Psoas muscle (tissue), 8 donors: ENCODE results near the gene ZNF106. TPM values are rescaled to one million over a fixed set of nuclear protein-coding genes. Genes with fewer than 3 reads are reported as not detected.
A peak's percentile ranks its signal among the peaks of the same experiment; 100 is the strongest.

ENCODE experiments used
- ATAC-seq, 4 donors: fragments of 200-7000 bp; cut with Tn5 transposase; one replicate each; pipeline ENCODE4 v1.9.1; 2020; ENCODE audit warnings: moderate library complexity in 3 of 4, mild to moderate bottlenecking in 2 of 4
- DNase-seq, 2 donors: peaks; one replicate each; pipeline ENCODE4 v3.0.0-alpha.2; 2020
- H3K27ac ChIP-seq: fragments of 200-600 bp; one replicate; pipeline ENCODE4 v1.8.0; 2022
- H3K27me3 ChIP-seq, 3 donors: fragments of 200-600 bp in 1 of 3; one replicate each; pipeline versions ENCODE4 v1.6.1 to v1.8.0; 2013 to 2022; ENCODE audit warnings: low read length in 2 of 3, mild to moderate bottlenecking in 2 of 3, moderate library complexity in 1 of 3; ENCODE audit not compliant: insufficient read depth in 3 of 3
- H3K36me3 ChIP-seq, 2 donors: fragments of 200-600 bp in 1 of 2; one replicate each; pipeline versions ENCODE4 v1.6.1 to v1.8.0; 2013 to 2022; ENCODE audit warnings: low read depth in 1 of 2, mild to moderate bottlenecking in 1 of 2, moderate library complexity in 1 of 2; ENCODE audit not compliant: insufficient read depth in 1 of 2
- H3K4me1 ChIP-seq: fragments of 200-600 bp; one replicate; pipeline ENCODE4 v1.8.0; 2022
- H3K4me3 ChIP-seq: fragments of 200-600 bp; one replicate; pipeline ENCODE4 v1.8.0; 2022; ENCODE audit warnings: mild to moderate bottlenecking
- H3K9me3 ChIP-seq: fragments of 200-600 bp; one replicate; pipeline ENCODE4 v1.8.0; 2022
- CTCF ChIP-seq: fragments of 200-600 bp; IDR thresholded peaks from one replicate; pipeline ENCODE4 v1.8.0; 2022; ENCODE audit warnings: antibody characterized with exemption
- WGBS, 3 donors: extraction: QIAGEN DNeasy Blood & Tissue Kit; methylation state at CpG; one replicate each; pipeline versions ENCODE4 v1.1.6 to v1.1.7; 2013; 5-methylcytosine and 5-hydroxymethylcytosine counted together
- intact Hi-C, 2 donors: fragments of 100-400 bp; cut with DNase I; formaldehyde crosslinking; loops; one replicate each; pipeline versions ENCODE4 v1.11.0 to v1.14.2; 2022
- polyA plus RNA-seq, 3 donors: library from polyadenylated mRNA; stranded (reverse); fragments of 200-250 nt; gene quantifications; one replicate each; pipeline ENCODE4 v1.2.3, GENCODE V29; 2013
- total RNA-seq, 4 donors: library from RNA; stranded (reverse); fragmentation: NEBNext Ultra II Directional in 2 of 4; extraction: Animal tissue kit (Norgen Biotek cat#: 25700) in 2 of 4; gene quantifications; one replicate each; pipeline versions ENCODE4 v1.2.1 to v1.2.4, GENCODE V29; 2021 to 2023
- donor health status: healthy with polysubstance abuse.
- donor health status: DM: no; HTN: no; CAD: no; lungs with moderate emphysema.
- donor health status: Bipolar disorder and iron deficiency.
- donor health status: healthy.
- donor health status: DM: yes; HTN: yes; CAD: no.
- donor health status: DM: no; HTN: no; CAD: no.
- donor health status: DM: no; HTN: no; CAD: no.
- donor health status: DM: yes; HTN: yes; CAD: no.

Gene ZNF106
- total and polyA plus RNA-seq, 7 donors: 76.1 to 768 (median 617) TPM

GRCh38 chr15:42457445-42458442, 33.2 kb downstream of the ZNF106 start:
- ATAC-seq: peak; percentile 89 to 90 (median 90)

DNA sequence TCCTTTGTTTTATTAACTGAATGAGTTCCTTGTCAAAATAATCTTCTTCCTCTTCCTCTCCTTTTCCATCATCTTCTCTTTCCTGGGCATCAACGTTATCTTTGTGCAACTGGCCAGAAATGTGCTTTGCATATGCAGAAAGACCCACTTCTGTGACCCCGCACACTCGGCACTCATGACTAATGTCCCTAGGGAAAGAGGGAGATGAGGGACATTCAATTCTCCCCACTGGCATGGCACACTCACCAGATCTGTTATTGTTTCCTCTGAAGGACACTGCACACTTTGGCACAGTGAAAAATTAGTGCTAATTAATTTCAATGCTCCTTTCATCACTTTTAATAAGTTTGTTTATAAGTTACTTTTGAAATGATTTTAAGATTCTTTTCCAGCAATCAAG, 34.0 kb downstream of the ZNF106 start:
- Histone ChIP-seq H3K27ac (peak overlapping the region; percentile 90), H3K36me3 (peaks cover 0 to 8% of the 10 kb centered on the region in 2 donors), H3K4me3 (peak overlapping the region; percentile 61), H3K4me1 (peaks cover 45% of the 10 kb centered on the region), H3K27me3 (no peaks in the 10 kb centered on the region), H3K9me3 (no peaks in the 10 kb centered on the region)
- WGBS, 3 donors: 6 to 10% (median 10%) methylated on average over 3 of the region's 3 CpGs
- intact Hi-C loops: loop anchor here (5.0 kb wide), 2 partner anchors 35 to 70 kb away; no protein-coding TSS in a partner anchor
- ATAC-seq (peak; percentile 72 to 87 (median 80)), DNase-seq (no peak)
- no peak for TF ChIP-seq CTCF

More at GRCh38 chr15:42457445-42458442, 33.2 kb downstream of the ZNF106 start:
- WGBS, 3 donors: 8 to 14% (median 12%) methylated on average over 8 of the region's 8 CpGs
- peaks cover 39% of the 10 kb centered on the region for H3K4me1 ChIP-seq
- H3K9me3 ChIP-seq: no peaks in the 10 kb centered on the region
- DNase-seq: peak; percentile 65 to 79
- H3K27me3 ChIP-seq: no peaks in the 10 kb centered on the region
- peak overlapping the region; percentile 90 for H3K27ac ChIP-seq
- H3K36me3 ChIP-seq: peaks cover 0 to 13% of the 10 kb centered on the region in 2 donors
- intact Hi-C loops: loop anchor here (5.0 kb wide), 2 partner anchors 35 to 70 kb away; no protein-coding TSS in a partner anchor
- peak overlapping the region; percentile 61 for H3K4me3 ChIP-seq
- TF ChIP-seq CTCF: no peak

- Histone ChIP-seq H3K4me3 (peak overlapping the region; percentile 61), H3K4me1 (peaks cover 47% of the 10 kb centered on the region), H3K27me3 (no peaks in the 10 kb centered on the region), H3K9me3 (no peaks in the 10 kb centered on the region), H3K36me3 (peaks cover 0 to 11% of the 10 kb centered on the region in 2 donors), H3K27ac (peak overlapping the region; percentile 90)
- ATAC-seq: peak in 3 of 4 donors; percentile 27 to 65 (median 50)
- intact Hi-C loops: loop anchor here (5.0 kb wide), 2 partner anchors 34 to 69 kb away; no protein-coding TSS in a partner anchor
- TF ChIP-seq CTCF: no peak
- no peak for DNase-seq
Measured at GRCh38 chr15:42456531-42456930, 34.4 kb downstream of the ZNF106 start.

GRCh38 chr15:42453826-42454225, 37.1 kb downstream of the ZNF106 start:
- no peak for ATAC-seq
- Histone ChIP-seq H3K27me3 (no peaks in the 10 kb centered on the region), H3K4me1 (peaks cover 63% of the 10 kb centered on the region), H3K9me3 (no peaks in the 10 kb centered on the region), H3K36me3 (peaks cover 0 to 30% of the 10 kb centered on the region in 2 donors), H3K27ac (peak overlapping the region; percentile 90), H3K4me3 (peak overlapping the region; percentile 61)
- intact Hi-C loops: no loop called here
- DNase-seq: no peak
- 92 to 93% (median 92%) methylated on average over 3 of the region's 3 CpGs for WGBS, 3 donors
- TF ChIP-seq CTCF: no peak
